ENCODE data around the gene FAM180B. TPM values are rescaled to one million over a fixed set of nuclear protein-coding genes. Genes with fewer than 3 reads are reported as not detected.

FAM180B gene
- total RNA-seq, 1 experiment from 2014 or later, result 0.28 TPM

DNA sequence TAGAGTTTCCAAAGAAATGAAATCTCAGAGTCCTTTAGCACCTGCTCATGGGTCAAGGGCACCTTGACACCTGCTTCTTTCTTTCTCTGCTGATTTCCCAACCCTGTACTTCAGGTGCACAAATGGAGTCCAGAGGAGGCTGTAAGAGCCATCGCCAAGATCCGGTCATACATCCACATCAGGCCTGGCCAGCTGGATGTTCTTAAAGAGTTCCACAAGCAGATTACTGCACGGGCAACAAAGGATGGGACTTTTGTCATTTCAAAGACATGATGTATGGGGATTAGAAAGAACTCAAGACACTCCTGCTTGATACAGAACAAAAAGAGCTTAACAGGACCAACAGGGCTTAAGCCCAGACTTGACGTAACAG, 15.1 kb upstream of the FAM180B start (continued):
- TF ChIP-seq, protein P1, sequence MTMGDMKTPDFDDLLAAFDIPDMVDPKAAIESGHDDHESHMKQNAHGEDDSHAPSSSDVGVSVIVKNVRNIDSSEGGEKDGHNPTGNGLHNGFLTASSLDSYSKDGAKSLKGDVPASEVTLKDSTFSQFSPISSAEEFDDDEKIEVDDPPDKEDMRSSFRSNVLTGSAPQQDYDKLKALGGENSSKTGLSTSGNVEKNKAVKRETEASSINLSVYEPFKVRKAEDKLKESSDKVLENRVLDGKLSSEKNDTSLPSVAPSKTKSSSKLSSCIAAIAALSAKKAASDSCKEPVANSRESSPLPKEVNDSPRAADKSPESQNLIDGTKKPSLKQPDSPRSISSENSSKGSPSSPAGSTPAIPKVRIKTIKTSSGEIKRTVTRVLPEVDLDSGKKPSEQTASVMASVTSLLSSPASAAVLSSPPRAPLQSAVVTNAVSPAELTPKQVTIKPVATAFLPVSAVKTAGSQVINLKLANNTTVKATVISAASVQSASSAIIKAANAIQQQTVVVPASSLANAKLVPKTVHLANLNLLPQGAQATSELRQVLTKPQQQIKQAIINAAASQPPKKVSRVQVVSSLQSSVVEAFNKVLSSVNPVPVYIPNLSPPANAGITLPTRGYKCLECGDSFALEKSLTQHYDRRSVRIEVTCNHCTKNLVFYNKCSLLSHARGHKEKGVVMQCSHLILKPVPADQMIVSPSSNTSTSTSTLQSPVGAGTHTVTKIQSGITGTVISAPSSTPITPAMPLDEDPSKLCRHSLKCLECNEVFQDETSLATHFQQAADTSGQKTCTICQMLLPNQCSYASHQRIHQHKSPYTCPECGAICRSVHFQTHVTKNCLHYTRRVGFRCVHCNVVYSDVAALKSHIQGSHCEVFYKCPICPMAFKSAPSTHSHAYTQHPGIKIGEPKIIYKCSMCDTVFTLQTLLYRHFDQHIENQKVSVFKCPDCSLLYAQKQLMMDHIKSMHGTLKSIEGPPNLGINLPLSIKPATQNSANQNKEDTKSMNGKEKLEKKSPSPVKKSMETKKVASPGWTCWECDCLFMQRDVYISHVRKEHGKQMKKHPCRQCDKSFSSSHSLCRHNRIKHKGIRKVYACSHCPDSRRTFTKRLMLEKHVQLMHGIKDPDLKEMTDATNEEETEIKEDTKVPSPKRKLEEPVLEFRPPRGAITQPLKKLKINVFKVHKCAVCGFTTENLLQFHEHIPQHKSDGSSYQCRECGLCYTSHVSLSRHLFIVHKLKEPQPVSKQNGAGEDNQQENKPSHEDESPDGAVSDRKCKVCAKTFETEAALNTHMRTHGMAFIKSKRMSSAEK (CRISPR knock-in tag; IDR thresholded peaks at IDR 0.05; ENCODE audit: borderline replicate concordance), result no peak
- TF ChIP-seq RELA (CRISPR knock-in tag; IDR thresholded peaks at IDR 0.05; ENCODE audit: borderline replicate concordance), result no peak
- TF ChIP-seq, protein P2, sequence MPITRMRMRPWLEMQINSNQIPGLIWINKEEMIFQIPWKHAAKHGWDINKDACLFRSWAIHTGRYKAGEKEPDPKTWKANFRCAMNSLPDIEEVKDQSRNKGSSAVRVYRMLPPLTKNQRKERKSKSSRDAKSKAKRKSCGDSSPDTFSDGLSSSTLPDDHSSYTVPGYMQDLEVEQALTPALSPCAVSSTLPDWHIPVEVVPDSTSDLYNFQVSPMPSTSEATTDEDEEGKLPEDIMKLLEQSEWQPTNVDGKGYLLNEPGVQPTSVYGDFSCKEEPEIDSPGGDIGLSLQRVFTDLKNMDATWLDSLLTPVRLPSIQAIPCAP (CRISPR knock-in tag; IDR thresholded peaks at IDR 0.05), result no peak
- TF ChIP-seq, protein P3, sequence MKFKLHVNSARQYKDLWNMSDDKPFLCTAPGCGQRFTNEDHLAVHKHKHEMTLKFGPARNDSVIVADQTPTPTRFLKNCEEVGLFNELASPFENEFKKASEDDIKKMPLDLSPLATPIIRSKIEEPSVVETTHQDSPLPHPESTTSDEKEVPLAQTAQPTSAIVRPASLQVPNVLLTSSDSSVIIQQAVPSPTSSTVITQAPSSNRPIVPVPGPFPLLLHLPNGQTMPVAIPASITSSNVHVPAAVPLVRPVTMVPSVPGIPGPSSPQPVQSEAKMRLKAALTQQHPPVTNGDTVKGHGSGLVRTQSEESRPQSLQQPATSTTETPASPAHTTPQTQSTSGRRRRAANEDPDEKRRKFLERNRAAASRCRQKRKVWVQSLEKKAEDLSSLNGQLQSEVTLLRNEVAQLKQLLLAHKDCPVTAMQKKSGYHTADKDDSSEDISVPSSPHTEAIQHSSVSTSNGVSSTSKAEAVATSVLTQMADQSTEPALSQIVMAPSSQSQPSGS (CRISPR knock-in tag; IDR thresholded peaks at IDR 0.05; ENCODE audit: borderline replicate concordance, low read depth), result no peak
- no peak for TF ChIP-seq NFATC4 (CRISPR knock-in tag; IDR thresholded peaks at IDR 0.05)
- TF ChIP-seq TP53 (CRISPR knock-in tag; IDR thresholded peaks at IDR 0.05), result no peak
- no peak for TF ChIP-seq ZNF121 (CRISPR knock-in tag; IDR thresholded peaks at IDR 0.05)
- TF ChIP-seq, protein P4, sequence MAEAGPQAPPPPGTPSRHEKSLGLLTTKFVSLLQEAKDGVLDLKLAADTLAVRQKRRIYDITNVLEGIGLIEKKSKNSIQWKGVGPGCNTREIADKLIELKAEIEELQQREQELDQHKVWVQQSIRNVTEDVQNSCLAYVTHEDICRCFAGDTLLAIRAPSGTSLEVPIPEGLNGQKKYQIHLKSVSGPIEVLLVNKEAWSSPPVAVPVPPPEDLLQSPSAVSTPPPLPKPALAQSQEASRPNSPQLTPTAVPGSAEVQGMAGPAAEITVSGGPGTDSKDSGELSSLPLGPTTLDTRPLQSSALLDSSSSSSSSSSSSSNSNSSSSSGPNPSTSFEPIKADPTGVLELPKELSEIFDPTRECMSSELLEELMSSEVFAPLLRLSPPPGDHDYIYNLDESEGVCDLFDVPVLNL (CRISPR knock-in tag; IDR thresholded peaks at IDR 0.05; ENCODE audit: borderline replicate concordance, low read depth), result no peak
- TF ChIP-seq, protein P5, sequence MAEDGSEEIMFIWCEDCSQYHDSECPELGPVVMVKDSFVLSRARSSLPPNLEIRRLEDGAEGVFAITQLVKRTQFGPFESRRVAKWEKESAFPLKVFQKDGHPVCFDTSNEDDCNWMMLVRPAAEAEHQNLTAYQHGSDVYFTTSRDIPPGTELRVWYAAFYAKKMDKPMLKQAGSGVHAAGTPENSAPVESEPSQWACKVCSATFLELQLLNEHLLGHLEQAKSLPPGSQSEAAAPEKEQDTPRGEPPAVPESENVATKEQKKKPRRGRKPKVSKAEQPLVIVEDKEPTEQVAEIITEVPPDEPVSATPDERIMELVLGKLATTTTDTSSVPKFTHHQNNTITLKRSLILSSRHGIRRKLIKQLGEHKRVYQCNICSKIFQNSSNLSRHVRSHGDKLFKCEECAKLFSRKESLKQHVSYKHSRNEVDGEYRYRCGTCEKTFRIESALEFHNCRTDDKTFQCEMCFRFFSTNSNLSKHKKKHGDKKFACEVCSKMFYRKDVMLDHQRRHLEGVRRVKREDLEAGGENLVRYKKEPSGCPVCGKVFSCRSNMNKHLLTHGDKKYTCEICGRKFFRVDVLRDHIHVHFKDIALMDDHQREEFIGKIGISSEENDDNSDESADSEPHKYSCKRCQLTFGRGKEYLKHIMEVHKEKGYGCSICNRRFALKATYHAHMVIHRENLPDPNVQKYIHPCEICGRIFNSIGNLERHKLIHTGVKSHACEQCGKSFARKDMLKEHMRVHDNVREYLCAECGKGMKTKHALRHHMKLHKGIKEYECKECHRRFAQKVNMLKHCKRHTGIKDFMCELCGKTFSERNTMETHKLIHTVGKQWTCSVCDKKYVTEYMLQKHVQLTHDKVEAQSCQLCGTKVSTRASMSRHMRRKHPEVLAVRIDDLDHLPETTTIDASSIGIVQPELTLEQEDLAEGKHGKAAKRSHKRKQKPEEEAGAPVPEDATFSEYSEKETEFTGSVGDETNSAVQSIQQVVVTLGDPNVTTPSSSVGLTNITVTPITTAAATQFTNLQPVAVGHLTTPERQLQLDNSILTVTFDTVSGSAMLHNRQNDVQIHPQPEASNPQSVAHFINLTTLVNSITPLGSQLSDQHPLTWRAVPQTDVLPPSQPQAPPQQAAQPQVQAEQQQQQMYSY (CRISPR knock-in tag; IDR thresholded peaks at IDR 0.05), result no peak
- TF ChIP-seq, protein P6, sequence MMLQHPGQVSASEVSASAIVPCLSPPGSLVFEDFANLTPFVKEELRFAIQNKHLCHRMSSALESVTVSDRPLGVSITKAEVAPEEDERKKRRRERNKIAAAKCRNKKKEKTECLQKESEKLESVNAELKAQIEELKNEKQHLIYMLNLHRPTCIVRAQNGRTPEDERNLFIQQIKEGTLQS (CRISPR knock-in tag; conservative IDR thresholded peaks at IDR 0.05), result no peak

DNA sequence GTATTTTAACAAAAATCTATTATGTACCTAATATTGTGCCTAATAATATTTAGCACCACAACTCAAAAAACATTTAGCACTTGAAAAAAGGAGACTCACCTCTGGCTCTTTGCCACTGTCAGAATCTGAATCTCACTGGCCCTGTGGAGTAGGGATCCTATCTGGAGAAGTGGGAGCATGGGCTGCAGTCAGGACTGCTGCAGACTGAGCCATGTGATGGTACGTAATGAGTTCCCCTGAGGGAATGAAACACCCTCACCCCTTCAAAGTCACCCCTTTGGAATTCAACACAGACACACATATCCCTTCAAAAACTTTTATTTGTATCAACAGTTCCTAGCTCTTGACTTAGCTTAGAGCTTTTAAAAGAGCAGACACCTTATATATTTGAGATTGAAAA, 14.6 kb upstream of the FAM180B start:
- no peaks in the 10 kb centered on the region for H3K27me3 Mint-ChIP-seq (ENCODE audit: low read depth)
- TF ChIP-seq, protein P7, sequence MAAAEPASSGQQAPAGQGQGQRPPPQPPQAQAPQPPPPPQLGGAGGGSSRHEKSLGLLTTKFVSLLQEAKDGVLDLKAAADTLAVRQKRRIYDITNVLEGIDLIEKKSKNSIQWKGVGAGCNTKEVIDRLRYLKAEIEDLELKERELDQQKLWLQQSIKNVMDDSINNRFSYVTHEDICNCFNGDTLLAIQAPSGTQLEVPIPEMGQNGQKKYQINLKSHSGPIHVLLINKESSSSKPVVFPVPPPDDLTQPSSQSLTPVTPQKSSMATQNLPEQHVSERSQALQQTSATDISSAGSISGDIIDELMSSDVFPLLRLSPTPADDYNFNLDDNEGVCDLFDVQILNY (CRISPR knock-in tag; IDR thresholded peaks at IDR 0.05), result no peak
- no peak for TF ChIP-seq ZNF416 (CRISPR knock-in tag; IDR thresholded peaks at IDR 0.05)
- TF ChIP-seq, protein P8, sequence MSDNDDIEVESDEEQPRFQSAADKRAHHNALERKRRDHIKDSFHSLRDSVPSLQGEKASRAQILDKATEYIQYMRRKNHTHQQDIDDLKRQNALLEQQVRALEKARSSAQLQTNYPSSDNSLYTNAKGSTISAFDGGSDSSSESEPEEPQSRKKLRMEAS (CRISPR knock-in tag; IDR thresholded peaks at IDR 0.05), result no peak
- TF ChIP-seq, protein P9, sequence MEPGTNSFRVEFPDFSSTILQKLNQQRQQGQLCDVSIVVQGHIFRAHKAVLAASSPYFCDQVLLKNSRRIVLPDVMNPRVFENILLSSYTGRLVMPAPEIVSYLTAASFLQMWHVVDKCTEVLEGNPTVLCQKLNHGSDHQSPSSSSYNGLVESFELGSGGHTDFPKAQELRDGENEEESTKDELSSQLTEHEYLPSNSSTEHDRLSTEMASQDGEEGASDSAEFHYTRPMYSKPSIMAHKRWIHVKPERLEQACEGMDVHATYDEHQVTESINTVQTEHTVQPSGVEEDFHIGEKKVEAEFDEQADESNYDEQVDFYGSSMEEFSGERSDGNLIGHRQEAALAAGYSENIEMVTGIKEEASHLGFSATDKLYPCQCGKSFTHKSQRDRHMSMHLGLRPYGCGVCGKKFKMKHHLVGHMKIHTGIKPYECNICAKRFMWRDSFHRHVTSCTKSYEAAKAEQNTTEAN (CRISPR knock-in tag; IDR thresholded peaks at IDR 0.05), result no peak
- no peak for TF ChIP-seq SP1 (CRISPR knock-in tag; conservative IDR thresholded peaks at IDR 0.05)
- TF ChIP-seq IRF2 (CRISPR knock-in tag; IDR thresholded peaks at IDR 0.05; ENCODE audit: borderline replicate concordance, low read depth), result no peak
- TF ChIP-seq, protein P10, sequence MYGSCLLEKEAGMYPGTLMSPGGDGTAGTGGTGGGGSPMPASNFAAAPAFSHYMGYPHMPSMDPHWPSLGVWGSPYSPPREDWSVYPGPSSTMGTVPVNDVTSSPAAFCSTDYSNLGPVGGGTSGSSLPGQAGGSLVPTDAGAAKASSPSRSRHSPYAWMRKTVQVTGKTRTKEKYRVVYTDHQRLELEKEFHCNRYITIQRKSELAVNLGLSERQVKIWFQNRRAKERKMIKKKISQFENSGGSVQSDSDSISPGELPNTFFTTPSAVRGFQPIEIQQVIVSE (CRISPR knock-in tag; IDR thresholded peaks at IDR 0.05; ENCODE audit: borderline replicate concordance), result no peak
- no peak for TF ChIP-seq ZNF423 (CRISPR knock-in tag; IDR thresholded peaks at IDR 0.05)
- no peak for TF ChIP-seq OVOL2 (CRISPR knock-in tag; IDR thresholded peaks at IDR 0.05; ENCODE audit: borderline replicate concordance)
- no peak for TF ChIP-seq GABPB1 (CRISPR knock-in tag; IDR thresholded peaks at IDR 0.05)
- no peak for TF ChIP-seq JUN (CRISPR knock-in tag; IDR thresholded peaks at IDR 0.05)
- no peak for TF ChIP-seq CREB1 (CRISPR knock-in tag; IDR thresholded peaks at IDR 0.05)

More for the DNA sequence above, 14.6 kb upstream of the FAM180B start:
- Mint-ChIP-seq H3K27ac (no peak overlapping the region), H3K4me3 (no peak overlapping the region), H3K36me3 (peaks cover 63% of the 10 kb centered on the region), H3K9me3 (no peaks in the 10 kb centered on the region), H3K4me1 (peaks cover under 1% of the 10 kb centered on the region; the same call in 1 of the 2 replicates)
- DNase-seq (ENCODE audit: low spot score) (no peak), ATAC-seq (no peak)
- ChIA-PET CTCF (no interaction called here), POLR2A (no interaction called here)

Measured in WTC11 (cell line).